HG02870 (cell line): ENCODE measurements around the gene CD151.

ENCODE experiments used
- ATAC-seq: cut with Tn5 transposase; IDR thresholded peaks from one replicate; pipeline ENCODE4 v1.9.1; 2021; ENCODE audit warnings: mild to moderate bottlenecking, moderate library complexity; ENCODE audit not compliant: unreplicated experiment

The CD151 gene

GRCh38 chr11:841981-842369 lies 9.2 kb downstream of the CD151 start:
- ATAC-seq: peak; percentile 15

GRCh38 chr11:842370-843002 lies 9.7 kb downstream of the CD151 start, which contains the start of the genes POLR2L and TSPAN4:
TSS of gene POLR2L (minus strand) at chr11:842529. CDS start at chr11:842508, 21 bp downstream.
TSS of gene TSPAN4 (plus strand) at chr11:842852. CDS start at chr11:850305, 7,453 bp downstream.
- peak; percentile 58 for ATAC-seq

DNA sequence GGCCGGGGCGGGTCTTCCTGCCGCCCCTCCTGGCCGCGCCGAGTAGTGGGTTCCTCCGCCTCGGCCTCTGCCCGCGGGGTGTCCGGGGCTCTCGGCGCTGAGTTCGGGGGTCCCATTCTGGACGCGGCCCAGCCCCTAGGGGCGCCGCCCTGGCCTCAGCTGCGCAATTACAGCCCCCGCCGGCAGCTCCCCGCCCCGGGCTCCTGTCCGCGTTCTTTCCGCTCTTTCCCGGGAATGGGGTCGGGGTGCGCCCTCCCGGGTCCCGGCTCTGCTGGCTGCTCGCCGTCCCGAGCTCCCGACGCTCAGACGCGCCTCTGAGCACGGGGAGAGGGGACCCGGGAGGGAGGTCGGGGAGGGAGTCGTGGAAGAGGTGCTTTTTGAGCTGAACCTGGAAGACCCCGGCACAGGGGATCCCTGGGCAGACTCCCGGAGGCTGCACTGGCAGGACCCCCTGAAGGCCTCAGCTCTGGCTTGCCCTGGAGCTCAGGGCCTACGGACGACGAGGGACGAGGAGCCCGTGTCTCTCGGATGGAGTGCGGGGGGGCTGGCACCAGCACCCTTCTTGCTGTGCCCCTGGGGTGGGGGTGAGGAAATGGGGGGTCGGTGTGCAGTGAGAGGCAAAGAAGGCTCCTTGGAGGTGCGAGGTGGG lies 10.5 kb downstream of the CD151 start:
- ATAC-seq: peak; percentile 4

- no peak for ATAC-seq
These were observed 11.3 kb downstream of the CD151 start for GRCh38 chr11:843818-844692.

DNA sequence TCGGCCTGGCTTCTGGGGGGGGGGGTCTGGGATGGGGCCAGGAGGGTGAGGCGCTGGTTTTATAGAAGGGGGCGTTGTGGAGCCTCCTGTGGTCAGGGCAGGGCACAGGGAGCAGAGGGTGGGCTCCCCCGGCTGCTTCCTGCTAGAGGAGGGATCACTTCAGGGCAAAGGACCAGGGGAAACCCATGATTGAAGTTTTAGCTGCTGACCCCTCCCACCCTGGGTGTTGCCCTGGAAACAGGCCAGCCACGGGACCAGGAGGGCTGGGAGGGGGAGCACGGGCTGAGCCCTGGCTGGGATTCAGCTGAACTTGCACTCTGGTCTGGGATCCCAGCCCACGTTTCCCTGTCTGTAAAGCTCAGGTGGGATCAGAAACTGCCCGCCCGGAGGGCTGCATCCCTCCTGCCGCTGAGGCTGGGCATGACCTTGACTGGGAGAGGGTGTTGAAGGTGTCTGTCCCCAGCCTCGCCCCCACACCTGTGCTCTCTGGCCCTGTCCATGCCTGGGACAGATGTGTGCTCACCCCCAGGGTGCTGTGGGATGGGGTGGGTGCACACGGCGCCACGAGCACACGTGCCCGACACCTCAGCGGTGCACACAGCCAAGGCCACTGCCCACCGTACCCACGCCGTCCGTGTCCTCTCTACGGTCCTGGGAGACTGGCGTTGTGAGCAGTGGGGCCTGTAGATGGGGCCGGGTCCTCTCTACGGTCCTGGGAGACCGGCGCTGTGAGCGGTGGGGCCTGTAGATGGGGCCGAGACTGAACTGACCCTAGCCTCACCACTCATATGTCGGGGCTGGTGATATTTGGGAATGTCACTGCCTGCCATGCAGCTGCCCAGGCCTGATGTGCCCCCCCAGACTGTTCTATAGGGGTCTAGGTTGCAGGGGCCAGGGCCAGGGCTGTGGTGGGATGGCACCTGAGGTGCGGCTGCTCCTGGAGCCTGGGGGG lies 12.2 kb downstream of the CD151 start:
- ATAC-seq: no peak

DNA sequence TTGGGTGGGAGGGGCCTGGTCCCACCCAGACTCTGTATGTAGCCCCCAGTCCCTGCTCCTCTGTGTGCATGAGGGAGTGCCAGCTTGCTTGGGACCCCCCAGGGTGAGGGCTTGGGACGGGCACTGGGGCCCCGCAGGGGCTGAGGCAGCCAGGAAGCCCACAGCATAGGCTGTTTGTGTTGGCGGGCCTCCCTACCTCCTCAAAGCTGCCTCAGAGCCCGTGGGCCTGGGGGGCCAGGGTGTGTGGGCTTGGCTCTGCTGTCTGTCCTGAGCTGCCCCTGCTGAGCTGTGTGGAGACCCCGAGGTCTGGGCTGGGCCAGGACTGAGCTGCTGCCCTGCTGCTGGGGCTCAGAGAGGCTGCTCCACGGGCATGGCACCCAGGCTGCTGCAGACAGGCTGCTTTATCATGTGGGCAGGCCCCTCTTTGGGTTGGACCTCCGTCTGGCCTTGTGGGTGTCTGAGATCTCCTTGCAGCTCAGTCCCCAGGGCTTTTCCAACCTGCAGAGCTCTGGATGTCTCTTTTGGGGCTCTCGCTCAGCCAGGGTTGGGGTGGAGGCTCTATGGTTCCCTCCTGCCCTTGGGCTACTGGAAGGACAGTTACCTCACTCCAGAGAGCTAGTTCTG lies 13.2 kb downstream of the CD151 start:
- no peak for ATAC-seq

DNA sequence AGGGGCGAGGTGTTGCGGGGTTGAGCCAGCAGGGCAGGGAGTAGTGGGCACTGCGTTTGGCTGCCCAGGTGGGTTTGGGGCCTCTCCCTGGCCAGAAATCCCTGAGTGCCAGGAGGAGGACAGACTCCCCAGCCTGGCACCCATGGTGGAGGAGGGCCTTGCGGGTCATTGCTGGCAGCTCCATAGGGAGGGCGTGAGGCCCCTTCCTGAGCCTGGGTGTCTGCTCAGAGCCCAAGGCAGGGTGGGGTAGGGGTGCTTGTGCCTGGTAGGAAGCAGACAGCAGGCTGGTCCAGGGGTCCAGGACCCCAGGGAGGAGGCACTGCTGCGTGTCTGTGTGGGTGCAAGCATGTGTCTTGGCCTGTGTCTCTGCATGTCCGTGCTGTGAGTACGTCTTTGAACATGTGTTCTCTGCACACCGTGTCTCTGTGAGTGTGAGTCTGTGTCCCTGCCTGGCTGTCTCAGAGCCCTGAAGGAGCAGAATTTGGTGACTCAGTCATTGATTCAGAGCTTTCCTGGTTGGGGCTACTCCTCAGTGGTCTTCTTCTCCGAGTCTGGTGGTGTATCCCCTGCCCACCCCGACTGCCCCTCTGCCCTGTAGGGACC lies 13.8 kb downstream of the CD151 start:
- ATAC-seq: no peak

DNA sequence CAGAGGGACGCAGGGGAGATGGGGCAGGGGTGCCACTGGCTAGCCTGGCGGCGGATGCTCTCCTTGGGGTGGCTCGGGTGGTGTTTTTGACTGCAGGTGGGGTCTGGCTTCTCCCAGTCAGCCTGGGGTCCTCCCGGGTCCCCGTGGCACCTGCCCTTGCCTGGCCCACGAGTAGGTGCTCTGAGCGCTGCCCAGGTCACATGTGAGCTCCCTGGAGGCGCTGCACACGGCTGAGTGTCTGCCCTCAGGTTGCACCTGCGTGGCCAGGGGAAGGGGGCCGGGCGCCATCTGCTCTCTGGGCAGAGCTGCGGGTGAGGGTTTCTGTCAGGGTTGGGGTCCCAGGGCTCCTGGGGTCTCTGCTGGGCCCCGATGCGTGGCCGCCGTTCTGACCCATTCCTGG lies 15.1 kb downstream of the CD151 start:
- ATAC-seq: no peak

GRCh38 chr11:848380-848931 lies 15.7 kb downstream of the CD151 start:
- ATAC-seq: no peak

DNA sequence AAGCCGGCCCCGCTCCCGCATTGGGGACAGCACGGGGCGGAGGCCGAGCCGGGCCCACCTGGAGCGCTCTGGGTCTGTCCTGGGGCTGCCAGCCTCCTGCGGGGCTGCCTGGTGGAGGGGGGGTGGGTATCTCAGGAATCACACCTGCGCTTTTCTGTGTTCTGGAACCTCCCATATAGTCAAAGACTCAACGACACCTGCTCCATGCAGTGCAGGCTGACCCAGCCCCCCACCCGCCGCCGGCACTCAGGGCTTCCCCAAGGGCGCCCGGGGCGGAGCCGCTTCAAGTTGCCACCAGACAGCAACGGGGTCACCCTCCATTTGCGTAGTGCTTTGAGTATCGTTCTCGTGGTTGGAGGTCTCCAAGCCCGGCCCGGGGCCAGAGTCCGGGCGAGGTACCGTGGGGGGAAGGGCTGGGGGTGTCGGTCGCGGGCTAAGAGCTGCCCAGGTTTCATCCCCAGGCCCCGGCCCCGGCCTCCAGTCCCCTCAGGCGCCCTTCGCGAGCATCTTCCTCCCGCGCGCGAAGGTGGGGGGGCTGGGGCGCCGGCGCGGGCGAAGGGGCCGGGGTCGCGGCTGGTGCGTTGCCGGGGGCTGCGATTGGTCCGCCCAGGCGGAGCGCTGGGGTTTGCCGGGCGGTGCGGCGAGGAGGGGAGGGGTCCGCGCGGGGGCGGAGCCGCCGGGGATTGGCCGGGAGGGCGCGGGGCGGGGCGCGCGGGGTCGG lies 16.5 kb downstream of the CD151 start:
- no peak for ATAC-seq

DNA sequence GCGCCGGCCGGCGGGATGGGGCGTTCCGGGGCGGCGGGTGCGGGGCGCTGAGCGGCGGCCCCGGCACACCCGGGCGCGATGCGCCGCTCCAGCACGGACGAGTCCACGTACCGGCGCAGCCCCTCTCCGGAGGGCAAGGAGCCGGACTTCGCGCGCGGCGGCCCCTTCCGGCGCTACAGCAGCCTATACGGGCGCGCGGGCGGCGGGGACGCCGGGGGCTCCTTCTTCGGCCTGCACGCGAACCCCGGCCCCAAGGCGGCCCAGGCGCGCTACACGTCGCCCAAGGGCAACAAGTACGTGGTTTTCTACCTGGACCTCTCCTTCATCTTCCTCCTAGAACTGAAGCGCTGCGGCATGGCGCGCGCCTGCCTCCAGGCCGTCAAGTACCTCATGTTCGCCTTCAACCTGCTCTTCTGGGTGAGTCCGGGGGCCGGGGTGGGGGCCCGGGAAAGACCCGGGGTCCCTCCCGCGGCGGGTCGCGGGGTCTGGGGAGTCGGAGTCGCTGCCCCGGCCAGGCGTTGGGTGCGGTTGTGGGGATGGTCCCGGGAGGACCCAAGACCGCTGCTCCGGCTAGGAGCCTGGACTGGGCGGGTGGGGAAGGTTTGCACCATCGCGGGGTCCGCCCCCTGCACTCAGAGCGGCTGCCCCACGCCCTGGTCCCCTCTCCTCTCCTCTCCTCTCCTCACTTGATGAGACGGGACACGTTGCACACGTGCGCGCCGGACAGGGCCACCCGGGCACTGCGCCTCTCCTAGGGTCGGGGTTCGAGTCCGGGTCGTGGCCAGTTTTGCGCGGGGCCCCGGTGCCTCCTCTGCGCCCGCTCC lies 17.4 kb downstream of the CD151 start:
- ATAC-seq: no peak

DNA sequence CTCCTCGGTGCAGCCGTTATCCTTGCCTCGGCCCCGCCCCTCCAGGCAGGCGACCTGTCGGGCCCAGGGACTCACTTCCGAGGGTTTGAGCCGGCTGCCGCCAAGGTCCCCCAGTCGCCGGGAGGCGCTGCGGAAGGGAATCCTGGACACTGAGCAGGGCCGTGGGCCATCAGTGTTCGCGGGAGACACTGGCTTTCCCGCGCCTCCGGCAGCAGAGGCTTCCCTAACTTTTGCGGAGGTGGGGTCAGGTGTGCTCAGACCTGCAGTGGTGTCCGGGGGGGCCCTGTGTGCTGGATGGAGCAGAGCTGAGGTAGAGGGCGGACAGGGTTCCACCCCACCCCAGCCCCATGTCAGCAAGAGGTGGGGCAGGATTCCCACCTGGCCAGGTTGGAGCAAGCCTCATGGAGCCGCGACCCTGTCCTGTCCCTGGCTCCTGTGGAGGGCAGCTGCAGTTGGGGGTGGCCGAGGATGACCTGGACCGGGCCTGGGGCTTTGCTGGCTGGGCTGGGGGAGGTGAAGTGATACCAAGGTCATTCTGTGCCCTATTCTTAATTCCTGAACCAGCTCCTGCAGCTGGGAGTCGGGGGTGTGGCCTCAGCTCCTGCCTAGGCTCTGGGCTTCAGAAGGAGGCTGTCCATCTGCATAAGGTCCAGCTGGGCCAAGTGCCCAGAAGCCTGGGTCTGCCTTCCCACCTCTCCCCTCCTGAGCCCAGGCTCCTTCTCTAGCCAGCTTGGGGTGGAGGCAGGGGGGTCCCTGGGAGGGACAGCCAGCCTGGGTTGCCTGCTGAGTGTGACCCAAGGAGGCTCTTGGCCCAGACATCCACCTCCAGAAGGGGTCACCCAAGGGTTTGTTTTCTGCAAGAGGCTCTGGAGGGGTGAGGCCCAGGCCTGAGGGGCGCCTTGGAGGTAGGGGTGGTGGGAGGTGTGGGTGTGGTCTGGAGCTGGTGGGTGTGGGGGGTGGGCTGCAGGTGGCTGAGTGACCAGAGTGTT lies 18.3 kb downstream of the CD151 start:
- no peak for ATAC-seq

DNA sequence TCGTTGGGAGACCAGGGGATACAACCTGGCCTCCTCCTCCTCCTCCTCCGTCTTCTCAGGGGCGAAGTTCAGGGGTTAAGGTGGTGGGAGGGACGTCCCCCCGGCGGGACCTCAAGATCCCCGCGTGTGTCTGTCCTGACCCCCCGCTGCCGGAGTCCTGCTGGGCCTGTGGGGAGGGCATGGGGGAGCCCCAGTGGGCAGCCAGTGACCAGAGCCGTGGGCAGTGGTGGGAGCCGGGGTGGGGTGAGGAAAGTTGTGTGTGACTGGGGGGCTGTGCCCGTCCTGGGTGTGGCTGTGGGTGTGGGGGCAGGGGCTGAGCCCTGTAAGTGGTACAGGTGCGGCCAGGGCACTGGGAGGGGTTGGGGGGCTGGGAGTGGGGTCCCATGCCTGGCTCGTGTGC lies 20.0 kb downstream of the CD151 start:
- ATAC-seq: no peak

GRCh38 chr11:853682-854448 lies 21.1 kb downstream of the CD151 start:
- no peak for ATAC-seq

DNA sequence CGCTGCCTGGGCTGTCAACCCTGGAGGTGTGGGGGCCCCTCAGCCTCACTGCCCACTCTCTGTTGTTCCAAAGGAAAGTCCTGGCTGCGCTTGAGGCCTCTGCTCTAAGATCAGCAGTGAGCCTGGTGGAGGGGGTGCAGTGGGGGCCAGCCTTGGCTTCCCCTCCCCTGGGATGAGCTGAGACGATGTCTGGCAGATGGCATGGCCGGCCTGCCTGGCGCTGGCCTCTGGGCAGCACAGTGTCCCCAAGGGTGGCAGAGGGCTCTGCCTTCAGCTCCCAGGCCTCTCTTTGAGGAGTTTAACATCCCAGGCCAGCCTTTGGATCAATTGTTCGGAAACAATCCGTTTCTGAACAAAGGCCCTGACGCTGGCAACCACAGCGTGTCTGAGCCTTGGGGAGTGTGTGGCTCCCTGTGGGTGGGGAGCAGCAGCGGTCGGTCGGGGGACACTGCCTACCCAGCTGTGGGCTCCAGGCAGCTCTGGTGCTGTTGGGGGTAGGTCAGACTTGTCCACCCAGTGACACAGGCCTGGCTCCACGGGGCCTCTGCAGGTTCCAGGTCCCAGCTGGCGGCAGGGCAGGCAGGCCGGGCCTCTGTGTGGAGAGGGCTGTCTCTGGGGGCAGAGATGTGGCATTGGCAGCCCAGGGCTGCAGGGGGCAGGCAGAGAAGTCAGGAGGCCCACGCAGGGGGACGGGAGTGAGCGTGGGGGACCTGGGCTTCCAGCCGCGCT lies 22.0 kb downstream of the CD151 start:
- ATAC-seq: no peak
